ENCODE data around the gene CD37. TPM values are rescaled to one million over a fixed set of nuclear protein-coding genes. Genes with fewer than 3 reads are reported as not detected.

Gene CD37
- total RNA-seq, 2 donors from 2014 or later = 2.6 to 12.1 TPM

DNA sequence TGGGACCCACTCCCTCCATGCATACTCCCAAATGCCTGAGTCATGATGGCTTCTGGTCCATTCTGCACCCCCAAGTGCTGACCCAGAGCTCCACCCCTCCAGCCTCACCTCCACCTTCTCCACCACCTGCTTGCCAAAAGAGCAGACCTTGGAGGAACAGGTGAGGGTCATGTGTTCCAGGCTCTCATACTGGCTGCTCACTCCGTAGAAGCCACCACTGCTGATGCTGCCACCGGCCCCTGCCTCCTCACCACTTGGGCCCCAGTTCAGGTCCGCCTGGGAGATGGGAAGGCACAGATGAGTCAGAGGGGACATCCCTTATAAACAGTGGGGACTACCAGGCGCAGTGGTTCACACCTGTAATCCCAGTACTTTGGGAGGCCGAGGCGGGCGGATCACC is 7.9 kb downstream of the CD37 start:
- Histone ChIP-seq H3K9me3 (no peaks in the 10 kb centered on the region), H3K27me3 (no peaks in the 10 kb centered on the region), H3K27ac (no peak overlapping the region), H3K4me3 (no peak overlapping the region), H3K4me1 (peaks cover 5 to 32% of the 10 kb centered on the region in 2 donors), H3K36me3 (peaks cover 60% of the 10 kb centered on the region)
- TF ChIP-seq, protein P1, sequence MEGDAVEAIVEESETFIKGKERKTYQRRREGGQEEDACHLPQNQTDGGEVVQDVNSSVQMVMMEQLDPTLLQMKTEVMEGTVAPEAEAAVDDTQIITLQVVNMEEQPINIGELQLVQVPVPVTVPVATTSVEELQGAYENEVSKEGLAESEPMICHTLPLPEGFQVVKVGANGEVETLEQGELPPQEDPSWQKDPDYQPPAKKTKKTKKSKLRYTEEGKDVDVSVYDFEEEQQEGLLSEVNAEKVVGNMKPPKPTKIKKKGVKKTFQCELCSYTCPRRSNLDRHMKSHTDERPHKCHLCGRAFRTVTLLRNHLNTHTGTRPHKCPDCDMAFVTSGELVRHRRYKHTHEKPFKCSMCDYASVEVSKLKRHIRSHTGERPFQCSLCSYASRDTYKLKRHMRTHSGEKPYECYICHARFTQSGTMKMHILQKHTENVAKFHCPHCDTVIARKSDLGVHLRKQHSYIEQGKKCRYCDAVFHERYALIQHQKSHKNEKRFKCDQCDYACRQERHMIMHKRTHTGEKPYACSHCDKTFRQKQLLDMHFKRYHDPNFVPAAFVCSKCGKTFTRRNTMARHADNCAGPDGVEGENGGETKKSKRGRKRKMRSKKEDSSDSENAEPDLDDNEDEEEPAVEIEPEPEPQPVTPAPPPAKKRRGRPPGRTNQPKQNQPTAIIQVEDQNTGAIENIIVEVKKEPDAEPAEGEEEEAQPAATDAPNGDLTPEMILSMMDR (IDR thresholded peaks at IDR 0.05) = no peak
- DNase-seq (ENCODE audit: low spot score) = no peak

DNA sequence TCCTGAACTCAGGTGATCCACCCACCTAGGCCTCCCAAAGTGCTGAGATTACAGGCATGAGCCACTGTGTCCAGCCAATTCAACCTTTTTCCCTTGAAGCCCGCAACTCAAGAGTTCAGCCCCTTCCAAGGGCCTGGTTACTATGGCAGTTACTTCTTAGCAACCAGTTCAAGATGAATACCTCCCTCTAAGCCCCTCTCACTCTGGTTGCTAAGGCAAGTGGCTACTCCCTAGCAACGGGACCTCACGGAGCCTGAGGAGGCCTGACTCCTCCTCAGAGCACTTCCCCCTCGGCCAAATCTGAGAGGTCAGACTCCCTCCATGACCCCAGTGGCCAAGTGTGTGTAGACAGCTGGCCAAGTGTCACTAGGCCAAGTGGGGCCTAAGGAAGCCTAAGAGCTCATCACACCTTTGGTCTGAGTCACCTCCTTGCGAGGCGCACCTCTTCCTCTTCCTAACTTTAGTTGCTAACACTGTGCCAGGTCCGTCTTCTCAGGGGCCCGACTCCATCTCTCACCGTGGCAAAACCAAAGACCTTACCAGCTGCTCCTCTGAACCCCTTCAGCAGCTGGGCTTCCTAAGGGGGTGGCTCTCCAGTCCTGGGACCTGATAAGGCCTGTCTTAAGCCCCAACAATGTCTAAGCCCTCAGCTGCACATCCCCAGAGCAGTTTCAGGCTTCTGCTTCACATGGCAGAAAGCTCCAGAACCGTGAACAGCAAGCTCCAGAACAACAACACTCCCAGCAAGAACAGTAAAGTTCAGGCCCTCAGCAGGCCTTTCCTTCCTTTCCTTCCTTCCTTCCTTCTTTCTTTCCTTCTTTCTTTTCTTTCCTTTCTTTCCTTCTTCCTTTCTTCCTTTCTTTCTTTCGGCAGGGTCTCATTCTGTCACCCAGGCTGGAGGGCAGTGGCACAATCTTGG is 9.6 kb downstream of the CD37 start:
- DNase-seq (ENCODE audit: low spot score) = no peak
- Histone ChIP-seq H3K9me3 (no peaks in the 10 kb centered on the region), H3K36me3 (peaks cover 74% of the 10 kb centered on the region), H3K27me3 (no peaks in the 10 kb centered on the region), H3K4me3 (no peak overlapping the region), H3K27ac (no peak overlapping the region), H3K4me1 (peaks cover 0 to 17% of the 10 kb centered on the region in 2 donors)
- TF ChIP-seq, protein P1 (IDR thresholded peaks at IDR 0.05) = no peak

DNA sequence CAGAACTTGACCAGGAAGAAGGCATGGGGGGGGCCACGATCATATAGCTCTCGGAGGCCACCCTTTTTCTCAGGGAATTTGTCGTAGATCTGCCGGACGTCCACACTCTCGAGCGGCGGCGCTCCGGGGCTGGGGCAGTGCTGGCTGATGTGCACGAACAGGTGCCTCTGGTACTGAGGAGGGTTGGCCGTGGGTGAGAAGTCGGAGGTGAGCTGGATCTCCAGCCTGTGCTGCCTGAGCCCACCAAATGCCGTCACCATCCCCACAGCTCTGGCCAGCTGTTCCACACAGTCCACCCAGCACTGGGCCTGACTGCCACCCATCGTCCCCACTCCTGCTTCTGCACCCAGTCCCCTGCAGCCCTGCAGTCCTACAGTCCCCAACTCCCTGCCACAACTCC is 12.0 kb downstream of the CD37 start:
- H3K27me3 ChIP-seq = no peaks in the 10 kb centered on the region
- H3K4me3 ChIP-seq = no peak overlapping the region
- H3K4me1 ChIP-seq = no peaks in the 10 kb centered on the region
- no peak for DNase-seq (ENCODE audit: low spot score)
- H3K9me3 ChIP-seq = no peaks in the 10 kb centered on the region
- TF ChIP-seq, protein P1 (IDR thresholded peaks at IDR 0.05) = no peak
- peaks cover 74% of the 10 kb centered on the region for H3K36me3 ChIP-seq
- H3K27ac ChIP-seq = no peak overlapping the region

DNA sequence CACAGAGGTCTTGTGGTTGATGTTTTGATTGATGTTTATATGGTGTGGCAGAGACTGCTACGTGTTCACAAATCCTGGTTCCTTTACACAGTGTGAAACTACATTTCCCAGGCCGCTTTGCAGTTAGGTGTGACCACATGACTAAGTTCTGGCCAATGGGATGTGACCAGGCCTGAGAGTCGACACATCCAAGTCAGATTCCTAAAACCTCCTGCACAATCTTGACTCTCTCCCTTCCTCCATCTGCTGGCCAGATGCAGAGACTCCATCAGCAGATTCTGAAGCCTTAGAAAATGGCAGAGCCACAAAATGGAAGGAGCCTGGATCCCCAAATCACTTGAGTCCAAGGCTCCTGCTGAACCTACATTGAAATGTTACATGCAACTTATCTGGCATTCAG is 12.6 kb downstream of the CD37 start:
- H3K27me3 ChIP-seq = no peaks in the 10 kb centered on the region
- no peak overlapping the region for H3K27ac ChIP-seq
- no peaks in the 10 kb centered on the region for H3K9me3 ChIP-seq
- no peak overlapping the region for H3K4me3 ChIP-seq
- DNase-seq (ENCODE audit: low spot score) = no peak
- no peaks in the 10 kb centered on the region for H3K4me1 ChIP-seq
- peaks cover 67% of the 10 kb centered on the region for H3K36me3 ChIP-seq
- TF ChIP-seq, protein P1 (IDR thresholded peaks at IDR 0.05) = no peak

DNA sequence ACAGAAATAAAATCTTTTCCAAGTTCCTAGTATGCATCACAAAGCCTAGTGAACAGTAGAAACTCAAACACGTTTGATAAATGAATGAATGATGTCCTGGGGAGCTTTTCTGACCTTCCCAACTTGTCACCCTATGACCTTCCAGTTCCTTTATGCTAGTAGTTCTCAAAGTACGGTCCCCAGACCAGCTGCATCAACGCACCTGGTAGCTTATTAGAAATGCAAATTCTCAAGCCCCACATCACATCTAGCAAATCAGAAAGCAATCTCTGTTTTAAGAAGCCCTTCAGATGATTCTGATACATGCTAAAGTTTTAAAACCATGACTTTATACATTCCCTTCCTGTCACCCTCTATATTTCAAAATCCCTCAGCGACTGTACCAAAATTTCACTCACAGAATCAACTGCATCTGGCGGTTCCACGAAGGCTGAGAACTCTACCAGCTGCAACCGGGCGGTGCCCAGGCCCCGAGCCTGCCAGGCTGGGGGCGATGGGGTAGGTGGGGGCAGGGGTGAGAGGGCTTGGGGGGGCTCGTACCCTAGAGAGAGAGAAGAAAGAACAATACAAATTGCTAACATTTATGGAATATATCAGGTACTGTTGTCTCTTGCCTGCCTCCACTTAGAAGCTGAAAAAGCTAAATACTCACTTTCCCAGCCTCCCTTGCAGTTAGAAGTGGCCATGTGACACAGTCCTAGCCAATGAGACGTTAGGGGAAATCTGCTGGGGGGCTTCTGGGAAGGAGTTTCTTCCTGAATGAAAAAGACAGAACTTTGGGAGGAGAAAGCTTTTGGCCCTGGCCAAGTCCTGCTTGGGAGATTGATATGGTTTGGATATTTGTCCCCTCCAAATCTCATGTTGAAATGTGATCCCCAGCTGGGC is 13.3 kb downstream of the CD37 start:
- DNase-seq (ENCODE audit: low spot score) = no peak
- no peaks in the 10 kb centered on the region for H3K4me1 ChIP-seq
- H3K9me3 ChIP-seq = no peaks in the 10 kb centered on the region
- no peak overlapping the region for H3K4me3 ChIP-seq
- no peak overlapping the region for H3K27ac ChIP-seq
- H3K27me3 ChIP-seq = no peaks in the 10 kb centered on the region
- TF ChIP-seq, protein P1 (IDR thresholded peaks at IDR 0.05) = no peak
- peaks cover 66% of the 10 kb centered on the region for H3K36me3 ChIP-seq

Measured in right atrium auricular region (tissue), 2 donors.